ENCODE data around the gene TIGD6.
"Not testable (repeated sequence)": the region's sequence is repeated elsewhere in the genome, so short reads cannot be mapped to it uniquely, and the experiment has no call there.

The TIGD6 gene

DNA sequence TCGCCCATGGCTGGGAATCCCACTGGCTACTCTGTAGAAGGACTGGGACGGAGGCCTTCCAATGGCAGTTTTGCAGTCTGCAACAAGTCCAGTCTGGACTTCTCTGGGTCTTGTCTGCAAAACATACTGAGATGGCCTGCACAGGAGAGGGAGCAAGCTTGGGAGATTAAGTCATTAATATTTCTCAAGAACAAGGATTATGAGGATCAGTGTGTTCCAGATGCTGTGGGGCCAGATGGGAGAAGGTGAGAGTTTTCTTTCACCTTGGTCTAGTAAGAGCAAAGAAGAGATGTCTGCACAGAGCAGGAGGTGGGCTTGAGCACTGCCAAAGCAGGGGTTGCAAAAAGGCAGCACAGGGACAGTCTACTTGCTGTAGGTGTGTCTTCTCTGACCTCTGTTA, 55.8 kb downstream of the TIGD6 start, which contains the start of gene PDE6A:
TSS of gene PDE6A (minus strand) at position 128 of the 400 bp plus-strand sequence. CDS start at position 8, 120 bp downstream.
- DNase-seq (ENCODE audit: low read depth): no peak
- no peak within 1 kb of the TSS for H3K4me3 ChIP-seq (replicated peaks; ENCODE audit: low read depth, low read length)
- TF ChIP-seq, protein P1, sequence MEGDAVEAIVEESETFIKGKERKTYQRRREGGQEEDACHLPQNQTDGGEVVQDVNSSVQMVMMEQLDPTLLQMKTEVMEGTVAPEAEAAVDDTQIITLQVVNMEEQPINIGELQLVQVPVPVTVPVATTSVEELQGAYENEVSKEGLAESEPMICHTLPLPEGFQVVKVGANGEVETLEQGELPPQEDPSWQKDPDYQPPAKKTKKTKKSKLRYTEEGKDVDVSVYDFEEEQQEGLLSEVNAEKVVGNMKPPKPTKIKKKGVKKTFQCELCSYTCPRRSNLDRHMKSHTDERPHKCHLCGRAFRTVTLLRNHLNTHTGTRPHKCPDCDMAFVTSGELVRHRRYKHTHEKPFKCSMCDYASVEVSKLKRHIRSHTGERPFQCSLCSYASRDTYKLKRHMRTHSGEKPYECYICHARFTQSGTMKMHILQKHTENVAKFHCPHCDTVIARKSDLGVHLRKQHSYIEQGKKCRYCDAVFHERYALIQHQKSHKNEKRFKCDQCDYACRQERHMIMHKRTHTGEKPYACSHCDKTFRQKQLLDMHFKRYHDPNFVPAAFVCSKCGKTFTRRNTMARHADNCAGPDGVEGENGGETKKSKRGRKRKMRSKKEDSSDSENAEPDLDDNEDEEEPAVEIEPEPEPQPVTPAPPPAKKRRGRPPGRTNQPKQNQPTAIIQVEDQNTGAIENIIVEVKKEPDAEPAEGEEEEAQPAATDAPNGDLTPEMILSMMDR (IDR thresholded peaks at IDR 0.05; ENCODE audit: low read length, missing control alignments): no peak

DNA sequence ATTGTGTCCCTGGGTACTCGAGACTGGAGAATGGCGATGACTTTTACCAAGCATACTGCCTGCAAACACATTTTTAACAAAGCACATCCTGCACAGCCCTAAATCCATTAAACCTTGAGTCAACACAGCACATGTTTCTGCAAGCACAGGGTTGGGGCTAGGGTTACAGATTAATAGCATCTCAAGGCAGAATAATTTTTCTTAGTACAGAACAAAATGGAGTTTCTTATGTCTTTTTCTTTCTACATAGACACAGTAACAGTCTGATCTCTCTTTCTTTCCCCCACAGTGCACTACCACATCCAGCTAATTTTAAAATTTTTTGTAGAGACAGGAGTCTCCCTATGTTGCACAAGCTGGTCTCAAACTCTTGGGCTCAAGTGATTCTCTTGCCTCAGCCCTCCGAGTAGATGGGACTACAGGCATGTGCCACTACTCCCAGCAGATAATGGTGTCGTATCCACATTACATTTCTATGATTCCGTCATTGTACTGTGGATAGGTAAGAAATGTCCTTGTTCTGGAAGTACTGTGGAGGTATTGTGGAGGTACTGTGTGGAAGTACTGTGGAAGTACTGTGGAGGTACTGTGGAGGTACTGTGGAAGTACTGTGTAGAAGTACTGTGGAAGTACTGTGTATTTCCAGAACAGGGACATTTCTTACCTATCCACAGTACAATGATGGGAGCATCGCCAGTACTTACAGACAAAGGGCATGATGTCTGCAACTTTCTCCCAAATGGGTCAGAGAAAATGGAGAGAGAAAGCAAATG, 57.1 kb downstream of the TIGD6 start:
- not testable (repeated sequence) for H3K4me3 ChIP-seq (replicated peaks; ENCODE audit: low read depth, low read length)

More for the DNA sequence above, 57.1 kb downstream of the TIGD6 start:
- DNase-seq (ENCODE audit: low read depth): not testable (repeated sequence)

Data from fibroblast of pulmonary artery (primary cell).